Measurements from ENCODE around the gene FRAT1.

- TF ChIP-seq, protein P1, sequence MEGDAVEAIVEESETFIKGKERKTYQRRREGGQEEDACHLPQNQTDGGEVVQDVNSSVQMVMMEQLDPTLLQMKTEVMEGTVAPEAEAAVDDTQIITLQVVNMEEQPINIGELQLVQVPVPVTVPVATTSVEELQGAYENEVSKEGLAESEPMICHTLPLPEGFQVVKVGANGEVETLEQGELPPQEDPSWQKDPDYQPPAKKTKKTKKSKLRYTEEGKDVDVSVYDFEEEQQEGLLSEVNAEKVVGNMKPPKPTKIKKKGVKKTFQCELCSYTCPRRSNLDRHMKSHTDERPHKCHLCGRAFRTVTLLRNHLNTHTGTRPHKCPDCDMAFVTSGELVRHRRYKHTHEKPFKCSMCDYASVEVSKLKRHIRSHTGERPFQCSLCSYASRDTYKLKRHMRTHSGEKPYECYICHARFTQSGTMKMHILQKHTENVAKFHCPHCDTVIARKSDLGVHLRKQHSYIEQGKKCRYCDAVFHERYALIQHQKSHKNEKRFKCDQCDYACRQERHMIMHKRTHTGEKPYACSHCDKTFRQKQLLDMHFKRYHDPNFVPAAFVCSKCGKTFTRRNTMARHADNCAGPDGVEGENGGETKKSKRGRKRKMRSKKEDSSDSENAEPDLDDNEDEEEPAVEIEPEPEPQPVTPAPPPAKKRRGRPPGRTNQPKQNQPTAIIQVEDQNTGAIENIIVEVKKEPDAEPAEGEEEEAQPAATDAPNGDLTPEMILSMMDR (IDR thresholded peaks at IDR 0.05), result no peak
- no peak for TF ChIP-seq ZFX (IDR thresholded peaks at IDR 0.05; ENCODE audit: borderline replicate concordance)
Measured at GRCh38 chr10:97321804-97322190, 2.7 kb downstream of the FRAT1 start.
